Endothelial cell of umbilical vein (primary cell): ENCODE measurements around the gene CREB3.

ENCODE experiments used
- EZH2 ChIP-seq: IDR thresholded peaks from 2 replicates; pipeline ENCODE4 v1.6.1; 2012; ENCODE audit warnings: borderline replicate concordance, low read depth, mild to moderate bottlenecking, moderate library complexity, low read length, inconsistent platforms; ENCODE audit not compliant: severe bottlenecking
- POLR2A ChIP-seq: IDR thresholded peaks from 2 replicates; pipeline ENCODE4 v1.6.1; 2012; ENCODE audit warnings: low read depth, mild to moderate bottlenecking, control low read depth, low read length
- TF ChIP-seq, protein P1 (sequence below), 2 donors: IDR thresholded peaks; 1 replicate in 1 of 2; 2 replicates in 1 of 2; pipeline ENCODE4 v1.5.1; 2011; ENCODE audit warnings: low read length in 2 of 2, mild to moderate bottlenecking in 2 of 2, moderate library complexity in 2 of 2, control low read depth in 1 of 2, inconsistent platforms in 1 of 2, low read depth in 1 of 2; ENCODE audit not compliant: insufficient read depth in 1 of 2; ENCODE audit errors: extremely low read depth in 1 of 2
- TF ChIP-seq, protein P2 (sequence below): IDR thresholded peaks from 2 replicates; pipeline ENCODE4 v1.6.1; 2011; ENCODE audit not compliant: insufficient read depth, insufficient read length

- TF ChIP-seq POLR2A (no peak), EZH2 (no peak)
- TF ChIP-seq, protein P1, sequence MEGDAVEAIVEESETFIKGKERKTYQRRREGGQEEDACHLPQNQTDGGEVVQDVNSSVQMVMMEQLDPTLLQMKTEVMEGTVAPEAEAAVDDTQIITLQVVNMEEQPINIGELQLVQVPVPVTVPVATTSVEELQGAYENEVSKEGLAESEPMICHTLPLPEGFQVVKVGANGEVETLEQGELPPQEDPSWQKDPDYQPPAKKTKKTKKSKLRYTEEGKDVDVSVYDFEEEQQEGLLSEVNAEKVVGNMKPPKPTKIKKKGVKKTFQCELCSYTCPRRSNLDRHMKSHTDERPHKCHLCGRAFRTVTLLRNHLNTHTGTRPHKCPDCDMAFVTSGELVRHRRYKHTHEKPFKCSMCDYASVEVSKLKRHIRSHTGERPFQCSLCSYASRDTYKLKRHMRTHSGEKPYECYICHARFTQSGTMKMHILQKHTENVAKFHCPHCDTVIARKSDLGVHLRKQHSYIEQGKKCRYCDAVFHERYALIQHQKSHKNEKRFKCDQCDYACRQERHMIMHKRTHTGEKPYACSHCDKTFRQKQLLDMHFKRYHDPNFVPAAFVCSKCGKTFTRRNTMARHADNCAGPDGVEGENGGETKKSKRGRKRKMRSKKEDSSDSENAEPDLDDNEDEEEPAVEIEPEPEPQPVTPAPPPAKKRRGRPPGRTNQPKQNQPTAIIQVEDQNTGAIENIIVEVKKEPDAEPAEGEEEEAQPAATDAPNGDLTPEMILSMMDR (IDR thresholded peaks at IDR 0.05; ENCODE audit: extremely low read depth in 1 of 2, insufficient read depth in 1 of 2, low read depth in 1 of 2, low read length in 2 of 2) = no peak
- TF ChIP-seq, protein P2, sequence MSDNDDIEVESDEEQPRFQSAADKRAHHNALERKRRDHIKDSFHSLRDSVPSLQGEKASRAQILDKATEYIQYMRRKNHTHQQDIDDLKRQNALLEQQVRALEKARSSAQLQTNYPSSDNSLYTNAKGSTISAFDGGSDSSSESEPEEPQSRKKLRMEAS = no peak
Observed at GRCh38 chr9:35745569-35745968, 13.1 kb downstream of the CREB3 start.
